Stimulated activated CD8-positive, alpha-beta memory T cell treated with anti-CD3 and anti-CD28 coated beads, Interleukin-7, amount 100 ng/mL, for 48 hours (primary cell): ENCODE measurements around the gene GPR4.
A peak's percentile ranks its signal among the peaks of the same experiment; 100 is the strongest.
"Not testable (repeated sequence)": the region's sequence is repeated elsewhere in the genome, so short reads cannot be mapped to it uniquely, and the experiment has no call there.

Experiments used
- DNase-seq, 2 donors: peaks; one replicate each; pipeline ENCODE4 v3.0.0-alpha.2; 2020; ENCODE audit warnings: low read depth in 1 of 2; ENCODE audit errors: extremely low read depth in 1 of 2

Gene GPR4

GRCh38 chr19:45601524-45602374 lies at the start of gene GPR4:
Gene GPR4, minus strand, starts transcription at chr19:45602212. Its CDS starts 10,346 bp downstream, at chr19:45591866.
- DNase-seq = no peak

DNA sequence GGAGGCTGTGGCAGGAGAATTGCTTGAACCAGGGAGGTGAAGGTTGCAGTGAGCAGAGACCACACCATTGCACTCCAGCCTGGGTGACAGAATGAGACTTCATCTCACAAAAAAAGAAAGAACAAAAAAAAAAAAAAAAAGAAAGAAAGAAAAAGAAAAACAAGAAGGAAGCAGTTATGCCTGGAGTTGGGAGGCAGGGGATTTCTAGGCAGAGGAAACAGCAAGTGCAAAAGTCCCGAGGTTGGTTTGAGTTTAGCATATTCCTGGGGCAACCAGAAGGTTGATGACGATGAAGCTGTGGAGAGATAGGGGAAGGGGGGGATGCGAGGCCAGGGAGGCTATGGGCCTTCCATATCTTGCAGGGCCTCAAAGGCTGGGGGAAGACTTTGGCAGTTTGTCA lies 48.7 kb upstream of the GPR4 start:
- DNase-seq = no peak

- no peak for DNase-seq
Observed at GRCh38 chr19:45646345-45646698, 44.3 kb upstream of the GPR4 start.

GRCh38 chr19:45645631-45646344 lies 43.8 kb upstream of the GPR4 start:
- DNase-seq = peak; percentile 60 to 80

GRCh38 chr19:45645068-45645630 lies 43.1 kb upstream of the GPR4 start:
- DNase-seq = no peak

- no peak for DNase-seq
Observed at GRCh38 chr19:45643927-45644771, 42.1 kb upstream of the GPR4 start.

DNA sequence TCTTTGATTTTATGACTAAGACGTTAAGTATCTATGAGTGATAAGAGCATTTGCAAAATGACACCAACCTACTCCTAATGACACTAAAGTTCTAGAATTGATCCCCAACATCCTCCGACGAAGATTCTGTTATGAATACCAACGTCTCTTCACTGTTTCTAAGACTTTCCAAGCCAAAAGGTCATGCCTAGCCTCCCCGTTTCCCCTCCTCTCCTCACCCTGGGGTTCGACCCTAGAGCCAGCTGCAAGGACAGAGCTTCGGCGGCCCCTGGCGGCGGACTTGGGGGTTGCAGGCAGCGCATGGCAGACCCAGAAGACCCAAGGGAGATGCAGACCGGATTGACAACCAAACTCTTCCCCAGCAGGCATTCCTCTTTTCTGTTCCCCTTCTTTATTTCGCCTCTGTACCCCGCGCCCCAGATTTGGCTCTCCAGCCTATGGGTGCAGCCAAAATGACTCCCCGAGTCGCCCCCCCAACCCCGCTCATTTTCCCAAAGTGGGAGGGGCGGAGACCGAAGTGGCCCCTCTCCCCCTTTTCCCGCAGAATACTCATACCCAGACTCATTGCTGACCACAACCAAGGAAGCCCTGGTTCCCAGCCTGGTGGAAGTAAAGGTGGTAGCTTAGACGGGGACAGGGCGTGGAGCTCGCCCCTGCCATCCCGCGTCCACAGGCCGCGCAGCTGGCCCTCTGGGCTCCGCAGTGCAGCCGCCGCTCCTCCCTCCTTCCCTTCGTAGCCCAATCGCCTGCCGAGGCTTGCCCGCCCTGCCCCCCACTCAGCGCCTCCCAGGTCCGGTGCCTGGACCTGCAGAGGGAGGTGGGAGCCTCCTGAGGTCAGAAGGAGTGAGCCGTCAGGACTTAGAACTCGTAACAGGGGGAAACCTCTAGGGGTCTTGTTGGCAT lies 41.3 kb upstream of the GPR4 start:
- peak; percentile 87 to 93 for DNase-seq

- peak; percentile 75 to 92 for DNase-seq
Observed at GRCh38 chr19:45641274-45642105, 39.5 kb upstream of the GPR4 start.

- DNase-seq = peak; percentile 34 to 47
Observed at GRCh38 chr19:45640849-45641273, 38.8 kb upstream of the GPR4 start.

DNA sequence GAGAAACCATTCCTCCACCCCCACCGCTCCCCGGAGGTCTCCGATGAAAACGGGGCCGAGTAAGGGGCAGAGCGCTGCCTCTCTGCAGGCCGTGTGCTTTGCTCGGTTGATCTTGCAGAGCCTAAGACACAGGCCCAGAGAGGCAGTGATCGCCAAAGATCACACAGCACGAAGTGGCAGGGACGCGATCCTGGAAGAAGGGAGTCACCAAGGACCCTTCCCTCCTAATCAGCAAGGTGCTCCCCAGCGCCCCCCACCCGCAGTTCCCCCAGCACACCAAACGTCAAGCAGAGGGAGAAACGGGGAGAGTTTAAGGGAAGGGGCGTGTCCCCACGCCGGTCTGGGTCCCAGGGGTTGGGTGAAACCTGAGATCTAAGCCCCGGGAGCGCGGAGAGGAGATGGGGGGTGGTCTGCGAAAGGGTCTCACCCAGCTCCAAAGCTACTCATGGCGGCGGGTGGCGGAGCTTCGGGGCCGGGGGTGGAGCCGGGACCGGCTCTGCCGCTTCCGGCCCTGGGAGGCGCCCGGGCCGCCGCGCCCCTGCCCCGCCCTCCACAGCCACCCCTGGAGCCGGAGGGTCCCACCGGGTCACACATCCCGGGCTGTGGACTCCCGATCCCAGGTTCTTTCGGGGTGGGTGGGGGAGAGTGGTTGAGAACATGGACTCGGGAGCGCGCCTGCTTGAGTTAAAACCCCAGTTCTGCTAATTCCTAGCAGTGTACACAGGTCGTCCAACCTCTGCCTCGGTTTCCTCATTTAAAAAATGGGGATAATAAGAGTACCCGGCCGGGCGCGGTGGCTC lies 37.1 kb upstream of the GPR4 start, which contains the start of gene EML2:
Gene EML2 (minus strand): TSS at position 468 of the 800 bp plus-strand sequence. CDS start 21 bp downstream, at position 447.
- peak in 1 of 2 donors; percentile 32 for DNase-seq

- DNase-seq = no peak
Observed at GRCh38 chr19:45637890-45638667, 36.1 kb upstream of the GPR4 start.

DNA sequence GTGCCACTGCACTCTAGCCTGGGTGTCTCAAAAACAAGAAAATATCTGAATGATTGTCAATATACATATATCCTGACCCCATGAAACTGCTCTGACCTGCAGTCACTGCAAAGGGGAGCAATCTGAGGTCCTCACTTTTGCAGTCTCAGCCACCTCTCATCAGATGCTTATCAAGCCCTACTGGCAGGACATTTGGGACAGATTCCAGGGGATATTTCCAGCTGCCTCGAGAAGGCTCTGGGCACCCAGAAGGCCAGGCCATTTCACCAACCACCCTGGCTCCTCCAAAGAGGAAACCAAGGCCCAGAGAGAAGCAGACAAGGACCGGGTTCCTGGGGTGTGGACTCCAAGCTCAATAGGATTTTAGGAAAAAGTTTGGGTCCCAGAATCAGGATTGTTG lies 34.9 kb upstream of the GPR4 start:
- no peak for DNase-seq

- DNase-seq = no peak
Observed at GRCh38 chr19:45636275-45636674, 34.3 kb upstream of the GPR4 start.

GRCh38 chr19:45632468-45633196 lies 30.6 kb upstream of the GPR4 start:
- DNase-seq = peak; percentile 16 to 34

DNA sequence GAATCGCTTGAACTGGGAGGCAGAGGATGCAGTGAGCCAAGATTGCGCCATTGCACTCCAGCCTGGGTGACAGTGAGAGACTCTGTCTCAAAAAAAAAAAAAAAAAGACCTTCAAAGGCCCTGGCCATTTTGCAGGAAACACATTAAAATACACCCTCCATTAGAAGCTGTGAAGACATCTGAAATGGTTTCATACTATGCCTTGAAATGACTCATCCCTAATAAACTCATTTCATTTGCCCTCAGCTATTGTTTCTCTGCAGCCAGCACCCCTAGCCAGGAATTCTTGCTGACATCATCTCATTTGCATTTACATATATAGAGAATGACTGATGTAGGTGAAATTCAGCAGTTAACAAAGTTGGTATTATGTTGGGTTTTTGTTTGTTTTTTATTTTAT lies 28.5 kb upstream of the GPR4 start:
- no peak for DNase-seq

GRCh38 chr19:45629704-45630103 lies 27.7 kb upstream of the GPR4 start:
- no peak for DNase-seq

DNA sequence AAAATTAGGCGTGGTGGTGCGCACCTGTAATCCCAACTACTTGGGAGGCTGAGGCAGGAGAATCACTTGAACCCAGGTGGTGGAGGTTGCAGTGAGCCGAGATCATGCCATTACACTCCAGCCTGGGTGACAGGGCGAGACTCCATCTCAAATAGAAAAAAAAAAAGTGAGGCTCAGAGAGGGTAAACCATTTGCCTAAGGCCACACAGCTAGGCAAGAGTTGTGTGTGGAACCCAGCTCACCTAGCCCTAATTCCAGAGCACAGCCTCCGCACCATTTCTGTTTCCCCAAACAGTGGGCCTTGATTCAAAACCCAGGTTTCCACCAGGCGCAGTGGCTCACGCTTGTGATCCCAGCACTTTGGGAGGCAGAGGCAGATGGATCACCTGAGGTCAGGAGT lies 26.2 kb upstream of the GPR4 start:
- not testable (repeated sequence) for DNase-seq
